ENCODE measurements around the gene FXYD1.
"Not testable (repeated sequence)": the region's sequence is repeated elsewhere in the genome, so short reads cannot be mapped to it uniquely, and the experiment has no call there.

The FXYD1 gene

GRCh38 chr19:35125749-35126623, 12.6 kb upstream of the FXYD1 start:
- DNase-seq: no peak

GRCh38 chr19:35126624-35126959, 12.0 kb upstream of the FXYD1 start:
- DNase-seq: no peak

- DNase-seq: no peak
These were observed 10.8 kb upstream of the FXYD1 start for GRCh38 chr19:35127871-35128270.

GRCh38 chr19:35128398-35129057, 10.1 kb upstream of the FXYD1 start:
- DNase-seq: no peak

- DNase-seq: not testable (repeated sequence)
These were observed 8.8 kb upstream of the FXYD1 start for GRCh38 chr19:35129724-35130274.

- DNase-seq: no peak
These were observed 7.6 kb upstream of the FXYD1 start for GRCh38 chr19:35130761-35131720.

GRCh38 chr19:35132254-35132653, 6.4 kb upstream of the FXYD1 start:
- no peak for DNase-seq

- DNase-seq: no peak
These were observed 4.8 kb upstream of the FXYD1 start for GRCh38 chr19:35133826-35134225.

GRCh38 chr19:35134601-35135242, 3.9 kb upstream of the FXYD1 start, which contains the start of gene LGI4:
TSS of gene LGI4 (minus strand) at chr19:35135059. CDS start at chr19:35134680, 379 bp downstream.
- DNase-seq: no peak

- peak; percentile 62 for DNase-seq
These were observed 3.2 kb upstream of the FXYD1 start for GRCh38 chr19:35135389-35135909.

- no peak for DNase-seq
These were observed 2.4 kb upstream of the FXYD1 start for GRCh38 chr19:35136231-35136630.

- no peak for DNase-seq
These were observed 1.5 kb upstream of the FXYD1 start for GRCh38 chr19:35136977-35137702.

- DNase-seq: no peak
These were observed 1.8 kb downstream of the FXYD1 start for GRCh38 chr19:35140207-35140961.

GRCh38 chr19:35140962-35141836, 2.6 kb downstream of the FXYD1 start:
- DNase-seq: peak; percentile 96

GRCh38 chr19:35141837-35142605, 3.4 kb downstream of the FXYD1 start:
- DNase-seq: peak; percentile 29

- peak; percentile 49 for DNase-seq
These were observed 4.1 kb downstream of the FXYD1 start for GRCh38 chr19:35142606-35143230.

GRCh38 chr19:35143231-35143715, 4.6 kb downstream of the FXYD1 start, which contains the start of gene FXYD7:
TSS of gene FXYD7 (plus strand) at chr19:35143255. CDS start at chr19:35143334, 79 bp downstream.
- DNase-seq: no peak

- no peak for DNase-seq
These were observed 5.2 kb downstream of the FXYD1 start for GRCh38 chr19:35143818-35144217.
